HFFc6 (cell line): ENCODE data around the gene PIR. TPM values are rescaled to one million over a fixed set of nuclear protein-coding genes. Genes with fewer than 3 reads are reported as not detected.
A peak's percentile ranks its signal among the peaks of the same experiment; 100 is the strongest.

Experiments
- DNase-seq: peaks from one replicate; pipeline ENCODE4 v3.0.0-alpha.2; 2018
- H3K27ac Mint-ChIP-seq: 2 replicates; pipeline ENCODE4 v1.8.0; 2020; ENCODE audit warnings: mild to moderate bottlenecking, mixed read lengths
- H3K27me3 Mint-ChIP-seq: 2 replicates; pipeline ENCODE4 v1.8.0; 2021; ENCODE audit warnings: mild to moderate bottlenecking, moderate library complexity, mixed read lengths; ENCODE audit not compliant: insufficient read depth
- H3K36me3 Mint-ChIP-seq: 2 replicates; pipeline ENCODE4 v1.8.0; 2021; ENCODE audit warnings: low read depth, mixed read lengths
- H3K4me1 Mint-ChIP-seq: 2 replicates; pipeline ENCODE4 v1.8.0; 2020; ENCODE audit warnings: low read depth, mixed read lengths
- H3K4me3 Mint-ChIP-seq: 2 replicates; pipeline ENCODE4 v1.8.0; 2020; ENCODE audit warnings: mild to moderate bottlenecking, moderate library complexity, mixed read lengths
- H3K9me3 Mint-ChIP-seq: 2 replicates; pipeline ENCODE4 v1.8.0; 2020; ENCODE audit warnings: mild to moderate bottlenecking, mixed read lengths
- CTCF ChIP-seq: fragments of 200-600 bp; sonication (generic); IDR thresholded peaks from 2 replicates; pipeline ENCODE4 v1.5.0; 2021; ENCODE audit warnings: antibody characterized with exemption, mild to moderate bottlenecking
- total RNA-seq, 6 experiments: library from RNA; stranded (reverse); fragmentation: NEBNext Ultra II Directional; extraction: Animal tissue kit (Norgen Biotek cat#: 25700); gene quantifications; 2 replicates in 1 of 6; 3 replicates in 5 of 6; pipeline ENCODE4 v1.2.3, GENCODE V29; 2021

Gene PIR
- total RNA-seq, 6 experiments from 2014 or later = 4.3 to 8.8 (median 6.7) TPM

- DNase-seq = no peak
- no peak overlapping the region for H3K27ac Mint-ChIP-seq
- H3K27me3 Mint-ChIP-seq = peaks cover 4% of the 10 kb centered on the region; the same call in 1 of the 2 replicates
- no peak for TF ChIP-seq CTCF
- H3K9me3 Mint-ChIP-seq = no peaks in the 10 kb centered on the region
- no peaks in the 10 kb centered on the region for H3K36me3 Mint-ChIP-seq
- H3K4me3 Mint-ChIP-seq = no peak overlapping the region
- H3K4me1 Mint-ChIP-seq = peaks cover 13% of the 10 kb centered on the region
These were observed 152.3 kb downstream of the PIR start for GRCh38 chrX:15340867-15341266.

GRCh38 chrX:15336023-15336413, 157.1 kb downstream of the PIR start:
- DNase-seq = peak; percentile 29
- Mint-ChIP-seq H3K36me3 (no peaks in the 10 kb centered on the region), H3K4me1 (peaks cover 6% of the 10 kb centered on the region; the same call in 1 of the 2 replicates), H3K27me3 (peaks cover 4% of the 10 kb centered on the region; the same call in 1 of the 2 replicates), H3K27ac (peak overlapping the region; percentile 88), H3K9me3 (no peaks in the 10 kb centered on the region), H3K4me3 (peak overlapping the region; percentile 92)
- no peak for TF ChIP-seq CTCF

GRCh38 chrX:15335135-15336022, 157.8 kb downstream of the PIR start, which contains the start of gene PIGA:
TSS of gene PIGA (minus strand) at chrX:15335523. CDS start at chrX:15331930, 3,593 bp downstream.
- Mint-ChIP-seq H3K27me3 (peaks cover 1% of the 10 kb centered on the region; the same call in 1 of the 2 replicates), H3K9me3 (no peaks in the 10 kb centered on the region), H3K4me3 (peak within 1 kb of the TSS; percentile 92), H3K4me1 (peaks cover 6% of the 10 kb centered on the region; the same call in 1 of the 2 replicates), H3K36me3 (no peaks in the 10 kb centered on the region), H3K27ac (peak within 1 kb of the TSS; percentile 92)
- TF ChIP-seq CTCF = no peak
- peak; percentile 96 for DNase-seq

Other genes starting within 250 kb of the PIR start
- under 1 TPM; 0.41 to 0.94 (median 0.58) TPM for gene ASB9, start 223.2 kb downstream of the PIR start, total RNA-seq
- not detected for gene ASB11, start 177.7 kb downstream of the PIR start, total RNA-seq
- gene PIGA, start 157.8 kb downstream of the PIR start, total RNA-seq = 1 to 10 TPM; 4.8 to 6.8 (median 6.0) TPM
- not detected for gene VEGFD, start 108.9 kb downstream of the PIR start, total RNA-seq
- not detected for gene BMX, start 7.5 kb upstream of the PIR start, total RNA-seq
- not detected for gene ACE2, start 107.6 kb upstream of the PIR start, total RNA-seq
- under 1 TPM in 3 of 6 experiments, not detected in 3; 0.13 to 0.28 (median 0.17) TPM for gene CLTRN, start 171.5 kb upstream of the PIR start, total RNA-seq
- 1 to 10 TPM; 5.1 to 9.1 (median 7.1) TPM for gene CA5B, start 244.9 kb upstream of the PIR start, total RNA-seq